HG03378 (cell line): ENCODE data around the gene SOD3.

Experiments used
- ATAC-seq: cut with Tn5 transposase; IDR thresholded peaks from one replicate; pipeline ENCODE4 v1.9.1; 2021; ENCODE audit warnings: mild to moderate bottlenecking, moderate library complexity; ENCODE audit not compliant: unreplicated experiment

SOD3 gene

GRCh38 chr4:24794916-24795665 is at the start of gene SOD3:
Gene SOD3, plus strand, starts transcription at chr4:24795573. Its CDS starts 3,949 bp downstream, at chr4:24799522.
- no peak for ATAC-seq

- no peak for ATAC-seq
Observed at GRCh38 chr4:24747234-24747975, 48.0 kb upstream of the SOD3 start.

- no peak for ATAC-seq
Observed at GRCh38 chr4:24748023-24748422, 47.4 kb upstream of the SOD3 start.

- ATAC-seq: no peak
Observed at GRCh38 chr4:24748758-24749350, 46.5 kb upstream of the SOD3 start.

- ATAC-seq: no peak
Observed at GRCh38 chr4:24750106-24750505, 45.3 kb upstream of the SOD3 start.

- no peak for ATAC-seq
Observed at GRCh38 chr4:24751926-24752539, 43.3 kb upstream of the SOD3 start.

- peak; percentile 83 for ATAC-seq
Observed at GRCh38 chr4:24753519-24753918, 41.9 kb upstream of the SOD3 start.

- ATAC-seq: no peak
Observed at GRCh38 chr4:24754571-24754970, 40.8 kb upstream of the SOD3 start.

- no peak for ATAC-seq
Observed at GRCh38 chr4:24763631-24764297, 31.6 kb upstream of the SOD3 start.

GRCh38 chr4:24764345-24764744 is 31.0 kb upstream of the SOD3 start:
- ATAC-seq: no peak

- ATAC-seq: no peak
Observed at GRCh38 chr4:24765376-24765988, 29.9 kb upstream of the SOD3 start.

GRCh38 chr4:24768006-24768405 is 27.4 kb upstream of the SOD3 start:
- no peak for ATAC-seq

GRCh38 chr4:24768604-24769003 is 26.8 kb upstream of the SOD3 start:
- peak; percentile 79 for ATAC-seq

GRCh38 chr4:24769571-24769970 is 25.8 kb upstream of the SOD3 start:
- no peak for ATAC-seq

- ATAC-seq: peak; percentile 92
Observed at GRCh38 chr4:24770032-24770584, 25.3 kb upstream of the SOD3 start.

GRCh38 chr4:24770667-24771066 is 24.7 kb upstream of the SOD3 start:
- no peak for ATAC-seq

GRCh38 chr4:24771241-24771640 is 24.1 kb upstream of the SOD3 start:
- ATAC-seq: no peak

GRCh38 chr4:24772061-24772705 is 23.2 kb upstream of the SOD3 start:
- ATAC-seq: no peak

- no peak for ATAC-seq
Observed at GRCh38 chr4:24772952-24773351, 22.4 kb upstream of the SOD3 start.

- ATAC-seq: no peak
Observed at GRCh38 chr4:24774452-24774851, 20.9 kb upstream of the SOD3 start.
